Tibial nerve (tissue), 4 donors: ENCODE measurements around the gene NET1. TPM values are rescaled to one million over a fixed set of nuclear protein-coding genes. Genes with fewer than 3 reads are reported as not detected.
A peak's percentile ranks its signal among the peaks of the same experiment; 100 is the strongest.

Experiments used
- DNase-seq, 2 donors: peaks; one replicate each; pipeline ENCODE4 v3.0.0-alpha.2; 2019; ENCODE audit warnings: low spot score in 2 of 2
- H3K27ac ChIP-seq, 4 donors: fragments of 200-600 bp; sonication (generic) in 3 of 4; one replicate each; pipeline ENCODE4 v1.5.1; 2017 to 2019; ENCODE audit warnings: mild to moderate bottlenecking in 1 of 4
- H3K27me3 ChIP-seq, 2 donors: fragments of 200-600 bp; sonication (generic) in 1 of 2; one replicate each; pipeline versions ENCODE4 v1.5.1 to v1.6.0; 2017 to 2019
- H3K36me3 ChIP-seq, 3 donors: fragments of 200-600 bp; sonication (generic); one replicate each; pipeline ENCODE4 v1.5.1; 2018 to 2019
- H3K4me1 ChIP-seq, 4 donors: fragments of 200-600 bp; sonication (generic) in 3 of 4; one replicate each; pipeline ENCODE4 v1.5.1; 2017 to 2019
- H3K4me3 ChIP-seq, 4 donors: fragments of 200-600 bp; sonication (generic) in 3 of 4; one replicate each; pipeline ENCODE4 v1.5.1; 2017 to 2019; ENCODE audit warnings: mild to moderate bottlenecking in 1 of 4, moderate library complexity in 1 of 4
- H3K9me3 ChIP-seq, 4 donors: fragments of 200-600 bp; sonication (generic) in 3 of 4; one replicate each; pipeline ENCODE4 v1.5.1; 2017 to 2019
- EP300 ChIP-seq, 2 donors: sonication (generic); formaldehyde crosslinking; IDR thresholded peaks; one replicate each; pipeline ENCODE4 v1.6.1; 2017; ENCODE audit warnings: antibody characterized with exemption in 2 of 2, mild to moderate bottlenecking in 1 of 2
- POLR2A ChIP-seq, 2 donors: fragments of 450-650 bp; IDR thresholded peaks; one replicate each; pipeline ENCODE4 v1.6.1; 2017; ENCODE audit warnings: antibody characterized with exemption in 2 of 2, mild to moderate bottlenecking in 2 of 2, moderate library complexity in 2 of 2
- WGBS, 2 donors: methylation state at CpG; one replicate each; pipeline ENCODE4 v1.1.5; 2018; 5-methylcytosine and 5-hydroxymethylcytosine counted together
- total RNA-seq, 4 donors: library from RNA; depleted of rRNA; stranded (reverse); fragments of >200 nt; gene quantifications; one replicate each; pipeline ENCODE4 v1.1.0, GENCODE V29; 2016
- TF ChIP-seq, protein P1 (sequence below), 5 experiments: fragments of 200-600 bp in 3 of 5; fragments of 450-650 bp in 2 of 5; sonication (generic) in 3 of 5; IDR thresholded peaks; one replicate each; pipeline ENCODE4 v1.5.1; 2016 to 2019; ENCODE audit warnings: antibody characterized with exemption in 5 of 5, mild to moderate bottlenecking in 3 of 5, moderate library complexity in 2 of 5

The NET1 gene
- total RNA-seq, 4 donors from 2014 or later, result 66.0 to 133 (median 91.3) TPM

- Histone ChIP-seq H3K27ac (peak overlapping the region in 2 of 4 donors; percentile 3 to 83), H3K4me1 (peaks cover 0 to 12% (median 4%) of the 10 kb centered on the region in 4 donors), H3K27me3 (no peaks in the 10 kb centered on the region), H3K4me3 (peak overlapping the region; percentile 64 to 84 (median 72)), H3K36me3 (no peaks in the 10 kb centered on the region), H3K9me3 (no peaks in the 10 kb centered on the region)
- DNase-seq, result no peak
- 25 to 27% methylated on average over 3 of the region's 3 CpGs for WGBS, 2 donors
- TF ChIP-seq, protein P1, sequence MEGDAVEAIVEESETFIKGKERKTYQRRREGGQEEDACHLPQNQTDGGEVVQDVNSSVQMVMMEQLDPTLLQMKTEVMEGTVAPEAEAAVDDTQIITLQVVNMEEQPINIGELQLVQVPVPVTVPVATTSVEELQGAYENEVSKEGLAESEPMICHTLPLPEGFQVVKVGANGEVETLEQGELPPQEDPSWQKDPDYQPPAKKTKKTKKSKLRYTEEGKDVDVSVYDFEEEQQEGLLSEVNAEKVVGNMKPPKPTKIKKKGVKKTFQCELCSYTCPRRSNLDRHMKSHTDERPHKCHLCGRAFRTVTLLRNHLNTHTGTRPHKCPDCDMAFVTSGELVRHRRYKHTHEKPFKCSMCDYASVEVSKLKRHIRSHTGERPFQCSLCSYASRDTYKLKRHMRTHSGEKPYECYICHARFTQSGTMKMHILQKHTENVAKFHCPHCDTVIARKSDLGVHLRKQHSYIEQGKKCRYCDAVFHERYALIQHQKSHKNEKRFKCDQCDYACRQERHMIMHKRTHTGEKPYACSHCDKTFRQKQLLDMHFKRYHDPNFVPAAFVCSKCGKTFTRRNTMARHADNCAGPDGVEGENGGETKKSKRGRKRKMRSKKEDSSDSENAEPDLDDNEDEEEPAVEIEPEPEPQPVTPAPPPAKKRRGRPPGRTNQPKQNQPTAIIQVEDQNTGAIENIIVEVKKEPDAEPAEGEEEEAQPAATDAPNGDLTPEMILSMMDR (IDR thresholded peaks at IDR 0.05), result no peak
- TF ChIP-seq POLR2A (IDR thresholded peaks at IDR 0.05) (no peak), EP300 (IDR thresholded peaks at IDR 0.05) (no peak)
Observed at GRCh38 chr10:5411941-5412276, 448 bp upstream of the NET1 start.

DNA sequence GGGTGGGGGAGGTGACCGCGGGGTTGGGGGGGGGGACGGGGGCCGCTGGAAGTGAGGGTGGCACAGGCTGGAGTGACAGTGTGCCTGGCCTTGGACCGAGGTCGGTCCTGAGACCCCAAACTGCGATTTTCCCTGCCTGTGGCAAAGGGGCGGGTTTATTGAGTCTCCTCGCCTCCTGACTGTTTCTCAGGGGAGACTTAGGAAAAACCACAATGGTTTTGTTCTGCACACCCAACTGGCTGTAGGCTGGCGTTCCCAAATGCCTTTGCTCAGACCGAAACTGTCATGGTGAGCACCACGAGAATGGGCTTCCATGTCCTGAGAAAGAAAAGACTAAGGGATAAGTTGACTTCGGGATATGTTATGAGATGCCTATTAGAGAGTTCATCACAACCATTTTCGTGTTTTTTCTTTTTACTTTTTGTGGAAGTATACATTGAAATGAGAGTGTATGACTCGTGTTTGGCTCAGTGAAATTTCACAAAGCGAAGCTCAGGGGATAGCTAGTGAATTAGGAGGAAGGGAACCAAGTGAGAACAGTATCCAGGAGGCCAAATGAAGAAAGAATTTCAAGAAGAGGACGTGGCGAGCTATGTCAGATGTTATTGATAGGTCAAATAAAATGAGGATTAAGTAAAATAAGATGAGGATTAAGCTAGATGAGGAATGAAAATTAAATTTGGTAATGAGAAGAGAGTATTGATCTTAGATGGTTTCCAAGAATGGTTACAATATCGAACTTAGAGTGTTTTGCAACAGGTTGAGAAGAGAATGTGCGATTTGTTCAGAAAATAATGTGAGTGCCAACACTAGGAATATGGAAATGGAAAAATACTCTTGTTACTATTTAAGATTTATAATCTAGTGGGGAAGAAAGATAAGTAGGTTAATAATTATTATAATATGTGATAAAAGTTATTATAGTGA lies 918 bp downstream of the NET1 start:
- Histone ChIP-seq H3K27me3 (no peaks in the 10 kb centered on the region), H3K9me3 (peaks cover 0 to 3% (median 0%) of the 10 kb centered on the region in 4 donors), H3K4me3 (peak overlapping the region; percentile 64 to 84 (median 72)), H3K4me1 (peaks cover 0 to 12% (median 4%) of the 10 kb centered on the region in 4 donors), H3K36me3 (no peaks in the 10 kb centered on the region), H3K27ac (peak overlapping the region in 3 of 4 donors; percentile 69 to 83 (median 77))
- TF ChIP-seq EP300 (IDR thresholded peaks at IDR 0.05) (no peak), POLR2A (IDR thresholded peaks at IDR 0.05) (no peak)
- TF ChIP-seq, protein P1 (IDR thresholded peaks at IDR 0.05), result no peak
- WGBS, 2 donors, result 21% methylated on average over 16 to 17 of the region's 20 CpGs
- DNase-seq, result no peak

DNA sequence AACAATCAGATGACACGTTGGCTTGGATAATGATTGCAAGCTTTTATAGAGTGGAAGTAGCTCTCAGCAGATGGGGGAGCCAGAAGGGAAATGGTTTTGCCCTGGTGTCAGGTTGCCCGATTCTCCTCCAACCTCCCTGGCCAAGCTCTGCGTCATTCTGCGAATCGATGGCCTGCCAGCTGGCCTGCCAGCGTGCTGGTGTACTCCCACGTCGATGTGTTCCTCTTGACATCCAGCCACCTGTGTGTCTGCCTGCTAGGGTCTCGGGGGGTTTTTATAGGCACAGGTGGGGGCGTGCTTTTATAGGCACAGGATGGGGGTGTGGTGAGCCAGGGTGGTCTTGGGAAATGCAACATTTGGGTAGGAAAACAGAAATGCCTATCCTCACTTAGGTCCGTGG lies 4.6 kb downstream of the NET1 start:
- Histone ChIP-seq H3K9me3 (peaks cover 0 to 10% (median 2%) of the 10 kb centered on the region in 4 donors), H3K4me3 (no peak overlapping the region), H3K27ac (no peak overlapping the region), H3K4me1 (peaks cover 0 to 10% (median 4%) of the 10 kb centered on the region in 4 donors), H3K27me3 (no peaks in the 10 kb centered on the region), H3K36me3 (no peaks in the 10 kb centered on the region)
- no peak for TF ChIP-seq EP300 (IDR thresholded peaks at IDR 0.05)
- no peak for TF ChIP-seq POLR2A (IDR thresholded peaks at IDR 0.05)
- TF ChIP-seq, protein P1 (IDR thresholded peaks at IDR 0.05), result no peak
- WGBS, 2 donors, result 90% methylated on average over 11 of the region's 11 CpGs
- no peak for DNase-seq

DNA sequence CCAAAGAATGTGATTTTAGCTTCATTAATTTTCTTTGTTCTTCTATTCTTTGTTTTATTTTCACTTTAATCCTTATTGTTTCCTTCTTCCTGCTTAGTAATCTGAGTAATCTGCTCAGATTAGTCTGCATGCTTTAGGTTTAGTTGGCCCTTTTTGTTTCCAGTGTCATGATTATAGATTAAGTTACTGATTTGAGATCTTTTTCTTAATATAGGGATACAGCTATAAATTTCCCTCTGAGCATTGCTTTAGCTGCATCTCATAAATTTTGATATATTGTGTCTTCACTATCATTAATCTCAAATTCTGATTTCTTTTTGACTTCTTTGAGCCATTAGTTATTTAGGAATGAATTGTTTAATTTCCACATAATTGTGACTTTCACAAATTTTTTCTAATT lies 6.2 kb downstream of the NET1 start:
- Histone ChIP-seq H3K4me1 (peaks cover 0 to 10% (median 3%) of the 10 kb centered on the region in 4 donors), H3K4me3 (no peak overlapping the region), H3K27me3 (no peaks in the 10 kb centered on the region), H3K36me3 (no peaks in the 10 kb centered on the region), H3K9me3 (peaks cover 0 to 10% (median 2%) of the 10 kb centered on the region in 4 donors), H3K27ac (no peak overlapping the region)
- no peak for DNase-seq
- TF ChIP-seq EP300 (IDR thresholded peaks at IDR 0.05) (no peak), POLR2A (IDR thresholded peaks at IDR 0.05) (no peak)
- TF ChIP-seq, protein P1 (IDR thresholded peaks at IDR 0.05), result no peak

DNA sequence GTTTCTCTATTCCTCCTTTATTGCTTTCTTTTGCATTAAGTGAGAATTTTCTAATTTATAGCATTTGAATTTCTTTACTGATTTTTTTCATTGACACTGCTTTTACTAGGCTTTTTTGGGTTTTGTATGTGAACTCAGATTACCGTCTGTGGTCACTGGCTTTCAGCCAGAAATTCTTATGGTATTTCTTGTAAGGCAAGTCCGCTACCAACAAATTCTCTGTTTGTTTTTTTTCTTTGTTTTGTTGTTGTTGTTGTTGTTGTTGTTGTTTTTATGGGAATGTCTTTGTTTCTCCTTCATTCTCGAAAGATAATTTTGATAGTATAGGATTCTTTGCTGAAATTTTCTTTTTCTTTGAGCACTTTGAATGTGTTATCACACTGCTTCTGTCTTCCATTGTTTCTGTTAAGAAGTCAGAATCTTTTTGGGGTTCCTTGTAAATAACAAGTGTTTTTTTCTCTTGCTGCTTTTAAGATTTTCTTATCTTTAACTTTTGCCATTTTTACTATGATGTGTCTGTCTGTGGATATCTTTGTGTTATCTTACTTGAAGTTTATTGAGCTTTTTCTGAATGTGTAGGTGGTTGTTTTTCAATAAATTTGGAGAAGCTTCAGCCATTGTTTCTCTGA lies 7.2 kb downstream of the NET1 start:
- Histone ChIP-seq H3K9me3 (peaks cover 0 to 10% (median 2%) of the 10 kb centered on the region in 4 donors), H3K4me1 (peaks cover 0 to 16% (median 3%) of the 10 kb centered on the region in 4 donors), H3K27me3 (no peaks in the 10 kb centered on the region), H3K27ac (no peak overlapping the region), H3K36me3 (no peaks in the 10 kb centered on the region), H3K4me3 (no peak overlapping the region)
- 80 to 88% methylated on average over 3 of the region's 3 CpGs for WGBS, 2 donors
- DNase-seq, result no peak
- TF ChIP-seq, protein P1 (IDR thresholded peaks at IDR 0.05), result no peak
